ENCODE data around the gene SIAE.

Gene SIAE

GRCh38 chr11:124661553-124661952 is 12.0 kb downstream of the SIAE start:
- DNase-seq, result no peak

DNA sequence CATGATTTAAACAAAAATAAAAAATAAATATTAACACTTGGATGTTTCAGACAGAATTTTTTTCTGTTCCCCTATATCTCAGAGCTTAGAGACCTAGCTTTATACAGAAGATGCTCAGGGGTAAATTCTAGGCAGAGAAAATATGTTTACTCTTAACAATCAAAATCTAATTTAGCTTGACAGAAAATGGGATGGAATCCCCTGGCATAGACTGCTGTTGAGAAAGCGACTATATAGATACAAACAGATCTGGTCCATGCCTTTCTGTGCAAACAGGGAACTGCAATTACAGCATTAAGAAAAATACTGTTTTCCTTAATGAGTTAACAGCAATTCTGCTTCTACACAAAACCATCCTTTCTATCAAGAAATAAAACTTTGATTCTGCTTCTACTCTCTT is 14.6 kb downstream of the SIAE start:
- DNase-seq, result no peak

- DNase-seq, result no peak
These were observed 15.0 kb downstream of the SIAE start for GRCh38 chr11:124658501-124658900.

DNA sequence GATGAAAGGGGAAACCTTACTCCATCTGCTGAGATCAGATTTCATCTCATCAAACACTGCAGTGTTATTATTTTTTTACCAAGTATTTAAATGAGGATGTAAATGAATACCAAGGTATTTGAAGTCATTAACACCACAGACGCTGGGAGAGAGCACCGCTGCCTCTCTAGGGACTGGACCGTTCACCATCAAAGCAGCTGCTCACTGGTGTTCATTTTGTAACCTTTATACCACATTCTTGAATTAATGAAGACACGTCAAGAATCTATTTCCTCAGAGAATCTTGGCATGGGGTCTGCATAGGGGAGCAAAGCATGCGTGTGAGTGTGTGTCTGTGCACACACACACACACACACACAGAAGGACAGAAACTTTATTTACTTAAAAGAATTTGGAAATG is 15.6 kb downstream of the SIAE start:
- no peak for DNase-seq

DNA sequence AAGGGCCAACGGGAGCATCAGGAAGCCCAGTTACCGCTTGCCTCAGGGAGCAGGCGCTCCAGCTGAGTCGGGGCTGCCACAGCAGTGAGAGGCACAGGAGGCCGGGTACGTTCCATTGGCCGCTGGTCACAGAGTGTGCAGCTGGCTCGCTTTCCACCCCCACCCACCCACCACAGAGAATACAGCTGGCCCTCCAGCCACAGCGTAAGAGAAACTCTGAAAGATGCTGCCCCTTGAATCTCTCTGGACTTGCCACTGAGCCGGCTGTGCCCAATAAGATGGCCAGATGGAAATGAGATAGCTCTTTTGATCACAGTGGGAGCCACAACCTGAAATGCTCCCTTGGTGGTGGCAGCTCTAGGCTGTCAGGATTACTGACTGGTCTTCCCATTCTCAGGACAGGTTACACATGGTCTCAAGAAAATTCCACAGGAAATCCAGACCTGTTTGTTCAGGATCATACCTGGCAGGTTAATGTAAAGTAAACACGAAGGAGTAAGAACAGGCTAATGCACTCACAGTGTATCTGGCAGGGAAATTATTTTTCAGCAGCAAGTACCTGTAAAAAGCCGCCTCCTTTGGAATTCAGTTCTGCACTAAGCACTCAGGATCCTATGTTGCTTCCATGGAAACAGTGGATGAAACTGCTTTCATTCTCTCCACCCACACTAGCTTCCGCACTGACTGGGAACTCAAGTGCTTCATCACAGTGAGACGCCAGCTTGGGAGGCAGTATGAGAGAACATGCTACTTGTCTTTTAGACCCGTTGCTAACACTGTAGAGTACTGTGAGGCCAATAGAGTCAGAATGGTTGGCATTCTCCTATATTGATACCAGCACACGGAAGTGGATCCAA is 16.5 kb downstream of the SIAE start:
- peak; percentile 62 for DNase-seq

DNA sequence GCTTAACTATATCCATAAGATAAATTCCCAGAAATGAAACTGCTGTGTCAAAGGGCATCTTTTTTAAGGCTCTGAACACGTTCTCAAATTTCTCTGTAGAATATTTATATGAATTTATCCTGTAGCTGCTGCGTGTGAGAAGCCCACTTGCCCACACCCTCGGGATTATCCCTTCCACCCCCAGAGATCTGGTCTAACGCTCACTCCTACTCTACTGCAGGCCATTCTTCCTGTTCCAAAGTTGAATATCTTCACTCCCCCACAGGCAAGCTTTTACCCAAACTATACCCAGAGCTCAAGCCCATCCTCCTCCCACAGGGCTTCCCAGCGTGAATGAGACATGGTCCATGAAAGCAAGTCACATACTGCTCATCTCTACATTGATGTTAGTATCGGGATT is 24.9 kb downstream of the SIAE start:
- no peak for DNase-seq

- DNase-seq, result no peak
These were observed 27.4 kb downstream of the SIAE start for GRCh38 chr11:124646148-124646547.

- DNase-seq, result peak; percentile 45
These were observed 28.9 kb downstream of the SIAE start for GRCh38 chr11:124644426-124645280.

GRCh38 chr11:124643605-124644425 is 29.7 kb downstream of the SIAE start:
- no peak for DNase-seq

DNA sequence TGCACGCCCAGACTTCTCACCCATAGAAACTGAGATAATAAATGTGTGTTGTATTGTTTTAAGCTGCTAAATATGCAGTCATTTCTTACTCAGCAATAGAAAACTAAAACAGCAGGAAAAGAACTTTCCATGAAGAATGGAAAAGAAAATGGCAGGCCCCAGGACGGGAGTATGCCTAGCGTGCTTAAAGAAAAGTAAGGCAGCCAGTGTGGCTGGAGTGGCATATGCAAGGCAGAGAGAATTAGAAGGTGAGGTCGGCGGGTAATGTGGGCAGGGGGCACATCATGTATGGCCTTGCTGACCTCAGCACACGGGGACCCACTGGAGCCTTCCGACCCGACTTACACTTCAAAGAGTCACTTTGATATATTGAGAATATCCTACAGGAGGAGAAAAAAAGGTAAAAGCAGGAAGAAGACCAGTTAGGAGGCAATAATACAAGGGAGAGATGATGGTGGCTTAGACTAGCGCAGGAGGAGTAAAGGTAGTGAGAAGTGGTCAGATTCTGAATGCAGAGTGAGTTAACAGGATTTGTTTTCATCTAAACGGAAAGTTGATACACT is 30.4 kb downstream of the SIAE start:
- no peak for DNase-seq

- no peak for DNase-seq
These were observed 30.9 kb downstream of the SIAE start for GRCh38 chr11:124642628-124643027.

GRCh38 chr11:124640666-124641065 is 32.9 kb downstream of the SIAE start:
- DNase-seq, result no peak

DNA sequence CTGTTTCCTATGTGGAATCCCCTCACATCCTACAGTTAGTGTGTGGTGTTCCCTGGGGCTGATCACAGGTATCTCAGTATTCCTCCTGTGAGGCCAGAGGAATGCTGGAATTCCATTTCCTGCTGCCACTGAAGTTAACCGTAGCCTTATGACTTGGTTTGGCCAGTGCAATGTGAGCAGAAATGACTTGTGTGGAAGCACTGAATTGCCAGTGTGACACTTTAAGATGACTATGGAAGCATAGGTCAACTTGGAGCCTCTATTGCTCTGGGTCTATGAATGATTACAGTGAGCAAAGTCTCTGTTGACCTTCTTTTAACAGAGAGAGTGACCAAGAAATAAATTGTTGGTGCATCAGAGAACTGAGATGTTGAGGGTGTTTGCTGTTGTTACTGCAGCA is 34.4 kb downstream of the SIAE start:
- no peak for DNase-seq

DNA sequence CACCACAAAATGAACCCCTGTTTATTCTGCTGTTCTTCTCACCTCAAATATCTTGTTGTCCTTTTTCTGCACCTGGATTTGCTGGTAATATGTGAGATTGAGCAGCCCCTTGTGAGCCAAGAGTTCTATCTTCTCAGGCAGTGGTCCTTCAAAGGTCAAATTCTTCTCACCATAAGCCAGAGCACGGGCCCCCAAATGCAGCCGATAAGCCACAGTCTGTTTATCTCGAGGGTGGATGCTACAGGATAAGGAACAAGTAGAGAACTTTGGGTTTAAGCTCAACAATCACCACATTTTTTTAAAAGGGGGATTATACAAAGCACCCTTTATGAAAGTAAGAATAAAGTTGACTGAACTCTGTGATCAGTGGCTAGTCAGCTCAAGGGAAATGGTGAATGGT is 35.0 kb downstream of the SIAE start:
- no peak for DNase-seq

- no peak for DNase-seq
These were observed 37.6 kb downstream of the SIAE start for GRCh38 chr11:124635932-124636331.

GRCh38 chr11:124633355-124633754 is 40.2 kb downstream of the SIAE start:
- DNase-seq, result no peak

- DNase-seq, result no peak
These were observed 43.6 kb downstream of the SIAE start for GRCh38 chr11:124629961-124630360.

DNA sequence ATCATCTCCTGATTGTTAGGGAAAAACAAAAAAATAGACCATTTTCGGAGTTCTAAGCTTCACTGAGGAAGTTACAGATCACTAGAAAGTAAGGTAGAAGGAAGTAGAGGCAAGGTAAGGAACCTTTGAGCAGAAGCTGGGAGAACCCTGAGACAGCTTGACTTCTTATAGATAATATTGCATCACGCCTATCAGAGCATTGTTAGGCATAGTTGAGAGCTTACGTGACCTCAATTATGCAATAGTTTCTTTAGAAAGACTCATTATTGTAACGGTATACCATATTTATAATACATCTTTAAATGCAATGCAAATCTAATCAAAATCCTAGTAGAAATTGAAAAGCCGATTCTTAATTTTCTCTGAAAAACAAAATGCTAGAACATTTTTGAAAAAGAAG is 46.0 kb downstream of the SIAE start:
- DNase-seq, result no peak

- DNase-seq, result no peak
These were observed 47.9 kb downstream of the SIAE start for GRCh38 chr11:124625504-124626168.

DNA sequence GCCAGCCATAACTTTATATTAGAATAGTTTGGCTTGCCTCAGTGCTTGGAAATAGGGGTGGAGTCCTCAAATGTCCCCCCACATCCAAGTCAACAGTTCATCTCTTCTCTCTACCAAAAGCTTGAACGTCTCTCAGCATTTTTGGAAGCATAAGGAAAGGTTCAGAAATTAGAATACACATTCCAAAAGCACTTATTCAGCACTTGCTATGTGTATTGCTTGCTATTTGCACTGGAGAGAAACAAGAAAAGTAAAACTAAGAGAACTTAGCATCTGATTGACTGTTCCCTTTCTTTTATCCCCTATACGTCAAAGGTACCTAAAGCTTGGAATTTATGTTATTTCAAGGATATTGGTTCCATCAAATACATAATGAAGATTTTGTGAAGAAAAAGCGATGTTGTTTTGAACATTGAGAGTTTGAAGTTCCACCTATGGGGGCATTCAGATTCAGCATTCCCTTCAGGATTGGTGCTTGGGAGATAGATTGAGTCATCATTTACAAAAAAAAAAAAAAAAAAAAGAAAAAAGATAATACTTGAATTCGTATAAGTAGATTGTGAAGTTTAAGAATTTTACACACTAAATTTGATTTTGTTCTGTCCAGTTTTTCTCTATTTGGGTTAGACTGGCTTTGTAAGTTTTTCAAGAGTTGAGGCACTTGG is 49.5 kb downstream of the SIAE start:
- DNase-seq, result no peak

- DNase-seq, result peak; percentile 91
These were observed 50.7 kb downstream of the SIAE start, which contains the start of gene TBRG1 for GRCh38 chr11:124622531-124623451. Gene TBRG1 (plus strand): TSS chr11:124622864. CDS start chr11:124623084, 220 bp downstream.

All from NCI-H1092 (cell line).